ENCODE results near the gene FABP7. TPM values are rescaled to one million over a fixed set of nuclear protein-coding genes. Genes with fewer than 3 reads are reported as not detected.

FABP7 gene
- total and polyA plus RNA-seq, 2 of the 13 experiments (the other 11 are each of a cell fraction or from before 2014, with no cell fraction given), result not detected

GRCh38 chr6:122785891-122786290 is 6.4 kb downstream of the FABP7 start (continued):
- TF ChIP-seq SNAPC4 (CRISPR knock-in tag; IDR thresholded peaks at IDR 0.05) (no peak), YY1 (IDR thresholded peaks at IDR 0.05; ENCODE audit: insufficient read depth, insufficient replicate concordance, low read depth, low read length) (no peak), ZC3H13 (CRISPR knock-in tag; IDR thresholded peaks at IDR 0.05) (no peak), ELK4 (CRISPR knock-in tag; IDR thresholded peaks at IDR 0.05; ENCODE audit: borderline replicate concordance) (no peak), FOXM1 (CRISPR knock-in tag; IDR thresholded peaks at IDR 0.05) (no peak), CSRNP1 (CRISPR knock-in tag; IDR thresholded peaks at IDR 0.05) (no peak), MEIS2 (CRISPR knock-in tag; IDR thresholded peaks at IDR 0.05) (no peak), ASH2L (IDR thresholded peaks at IDR 0.05; ENCODE audit: insufficient read length, low read depth, low read length) (no peak), ZNF350 (CRISPR knock-in tag; IDR thresholded peaks at IDR 0.05; ENCODE audit: borderline replicate concordance, low read depth) (no peak), ZNF460 (CRISPR knock-in tag; IDR thresholded peaks at IDR 0.05; ENCODE audit: borderline replicate concordance) (no peak), CEBPZ (IDR thresholded peaks at IDR 0.05; ENCODE audit: low read length) (no peak), ZNF629 (CRISPR knock-in tag; conservative IDR thresholded peaks at IDR 0.05) (no peak)
